TTC549 (cell line): ENCODE results near the gene ACVR1C.

ENCODE experiments used
- FAIRE-seq: peaks from 2 replicates; lab custom pipeline; 2012; peaks lifted over from hg19 to GRCh38; lab: Jason Lieb, UNC

Gene ACVR1C

GRCh38 chr2:157628477-157629415, at the start of gene ACVR1C:
Gene ACVR1C, minus strand, starts transcription at chr2:157628864. Its CDS starts 220 bp downstream, at chr2:157628644.
- no peak for FAIRE-seq

DNA sequence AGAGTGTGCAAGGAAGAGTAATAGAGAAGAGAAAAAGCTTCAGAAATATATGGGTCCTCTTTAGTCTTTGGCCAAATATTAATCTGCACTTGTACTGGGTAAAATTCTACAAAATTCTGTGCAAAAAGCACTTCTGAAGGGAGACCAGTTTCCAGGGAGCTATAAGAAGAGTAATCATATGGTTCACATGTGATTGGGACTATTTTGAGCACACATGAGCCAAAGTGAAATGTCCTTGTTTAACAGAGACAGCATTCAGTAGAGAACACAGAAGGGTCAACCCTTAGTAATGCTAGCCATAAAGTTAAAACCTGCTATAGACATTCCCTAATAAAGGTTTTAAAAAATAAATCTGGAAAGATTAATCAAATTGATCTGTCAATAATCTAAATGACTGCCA, 49.3 kb upstream of the ACVR1C start:
- FAIRE-seq = no peak

GRCh38 chr2:157672129-157672528, 43.5 kb upstream of the ACVR1C start:
- no peak for FAIRE-seq

DNA sequence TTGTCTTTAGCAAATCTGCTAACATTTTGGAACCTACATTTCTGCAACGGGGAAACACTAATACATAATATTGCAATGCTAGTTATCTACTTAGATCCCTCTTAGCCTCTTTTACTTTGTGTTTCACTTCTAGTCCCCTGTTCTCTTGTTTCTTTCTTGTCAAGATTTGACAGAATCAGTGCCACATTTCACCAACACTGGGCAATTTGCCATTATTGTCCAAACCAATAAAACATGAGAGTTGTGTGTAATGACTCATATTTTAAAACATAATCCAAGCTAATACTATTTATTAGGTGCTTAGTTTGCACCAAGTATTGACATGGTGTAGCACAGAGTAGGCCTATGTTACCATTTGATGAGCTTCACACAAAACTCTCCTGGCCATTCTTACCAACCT, 33.7 kb upstream of the ACVR1C start:
- no peak for FAIRE-seq

DNA sequence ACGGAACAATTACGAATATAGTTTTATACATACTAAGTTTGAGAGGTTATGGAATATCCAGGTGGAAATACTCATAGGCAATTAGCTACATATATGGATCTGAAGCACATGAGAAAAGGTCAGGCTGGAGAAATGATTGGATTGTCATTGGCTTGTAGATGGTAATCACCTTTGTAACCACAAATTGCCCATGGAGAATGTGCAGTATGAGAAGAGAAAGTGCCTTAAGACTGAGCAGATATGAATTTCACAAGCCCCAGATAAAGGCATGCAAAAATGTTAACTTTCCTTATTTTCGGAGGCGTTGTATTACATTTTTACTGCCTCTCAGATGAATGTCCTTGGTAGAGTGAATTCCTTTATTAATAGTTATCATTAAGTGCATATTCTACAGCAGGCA, 33.1 kb upstream of the ACVR1C start:
- FAIRE-seq = no peak

DNA sequence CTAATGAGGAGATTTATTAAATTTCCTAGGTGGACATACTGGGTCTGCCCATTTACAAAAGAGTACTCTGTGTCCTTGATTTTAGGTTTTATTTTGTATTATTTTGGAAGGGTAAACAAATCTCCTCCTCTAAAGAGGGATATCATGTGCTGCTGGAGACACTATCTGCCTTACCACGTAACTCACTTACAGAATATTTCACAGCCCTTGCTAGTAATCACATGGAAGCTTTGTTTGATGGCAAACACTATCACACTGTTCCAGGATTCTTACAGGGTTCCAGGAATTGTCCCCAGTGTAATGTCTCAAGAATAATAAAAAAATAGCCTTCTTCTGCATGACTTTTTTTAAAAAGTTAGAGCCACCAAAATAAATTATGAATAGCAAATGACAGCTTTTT, 29.2 kb upstream of the ACVR1C start:
- no peak for FAIRE-seq

DNA sequence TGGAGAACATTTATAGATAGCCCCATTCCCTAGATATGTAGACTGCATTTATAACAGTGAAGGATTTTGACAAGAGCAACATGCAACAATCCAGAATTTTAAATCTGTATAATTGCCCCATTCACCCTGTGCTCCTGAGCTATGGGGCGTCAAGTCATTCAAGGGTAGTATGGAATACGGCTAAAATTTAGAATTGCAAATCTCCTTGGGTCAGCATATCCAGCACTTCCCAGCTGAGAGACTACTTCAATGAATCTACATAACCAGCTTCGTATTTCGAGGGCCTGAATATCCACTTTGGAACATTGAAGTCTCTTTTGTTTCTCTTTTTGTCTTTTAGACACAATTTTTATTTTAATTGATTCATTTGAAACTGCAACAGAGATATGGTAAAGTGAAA, 28.4 kb upstream of the ACVR1C start:
- no peak for FAIRE-seq

GRCh38 chr2:157644776-157645175, 16.1 kb upstream of the ACVR1C start:
- no peak for FAIRE-seq

DNA sequence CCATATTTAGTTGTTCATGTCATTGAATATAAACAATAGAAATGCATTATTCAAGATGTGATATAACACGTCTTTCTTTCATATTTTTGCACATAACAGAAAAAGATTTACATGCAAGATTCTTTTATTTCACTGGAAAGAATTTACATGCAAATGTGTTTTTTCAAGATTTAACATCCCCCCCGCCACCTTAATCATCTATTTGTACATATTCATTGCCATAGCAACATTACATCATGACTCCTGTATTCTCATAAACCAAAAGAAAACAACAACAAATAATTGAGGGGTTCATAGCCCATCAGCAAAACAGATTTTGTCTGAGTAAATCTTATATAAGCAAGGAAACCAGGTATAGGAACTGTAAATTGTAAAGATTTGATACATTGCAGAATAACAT, 3.2 kb upstream of the ACVR1C start:
- no peak for FAIRE-seq

GRCh38 chr2:157627594-157628476, 829 bp downstream of the ACVR1C start:
- FAIRE-seq = no peak

DNA sequence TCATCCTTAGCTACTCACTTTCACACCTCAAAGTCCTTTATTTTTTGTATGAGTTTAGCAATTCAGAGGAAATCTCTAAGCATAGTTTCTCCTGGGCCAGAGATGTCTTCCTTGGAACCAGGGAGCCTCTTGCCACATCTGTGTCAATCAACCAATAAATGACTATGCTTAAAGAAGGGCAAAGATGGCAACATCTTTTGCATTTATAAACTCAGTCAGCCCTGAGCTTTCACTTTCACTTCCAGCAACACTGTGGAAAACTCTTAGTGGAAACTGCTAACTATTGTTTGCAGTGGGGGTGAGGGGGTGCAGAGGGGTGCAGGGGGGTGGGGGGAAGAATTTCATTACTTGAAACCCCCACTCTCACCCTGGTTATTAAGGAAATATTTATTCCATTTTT, 3.4 kb downstream of the ACVR1C start:
- no peak for FAIRE-seq

- FAIRE-seq = no peak
These were observed 7.7 kb downstream of the ACVR1C start for GRCh38 chr2:157620956-157621355.

- FAIRE-seq = no peak
These were observed 16.9 kb downstream of the ACVR1C start for GRCh38 chr2:157611726-157612125.

DNA sequence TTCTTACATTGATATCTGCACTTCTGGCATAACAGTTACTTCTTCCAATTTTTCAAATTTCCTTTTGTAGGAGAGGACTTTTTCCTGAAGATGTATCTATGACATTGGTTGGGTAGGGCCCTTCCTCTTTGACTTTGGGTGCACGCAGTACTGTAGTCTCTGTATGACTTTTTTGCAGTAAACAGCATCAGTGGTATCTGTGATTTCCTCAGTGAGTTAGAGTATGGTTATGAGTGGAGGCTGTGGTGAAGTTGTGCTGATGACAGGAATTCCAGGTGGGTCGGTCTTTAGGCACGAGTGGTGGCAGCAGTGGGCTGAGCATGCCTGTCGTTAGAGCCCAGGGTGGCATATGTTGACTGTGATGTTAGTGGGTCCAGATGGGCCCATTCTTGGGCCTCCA, 17.6 kb downstream of the ACVR1C start:
- no peak for FAIRE-seq

DNA sequence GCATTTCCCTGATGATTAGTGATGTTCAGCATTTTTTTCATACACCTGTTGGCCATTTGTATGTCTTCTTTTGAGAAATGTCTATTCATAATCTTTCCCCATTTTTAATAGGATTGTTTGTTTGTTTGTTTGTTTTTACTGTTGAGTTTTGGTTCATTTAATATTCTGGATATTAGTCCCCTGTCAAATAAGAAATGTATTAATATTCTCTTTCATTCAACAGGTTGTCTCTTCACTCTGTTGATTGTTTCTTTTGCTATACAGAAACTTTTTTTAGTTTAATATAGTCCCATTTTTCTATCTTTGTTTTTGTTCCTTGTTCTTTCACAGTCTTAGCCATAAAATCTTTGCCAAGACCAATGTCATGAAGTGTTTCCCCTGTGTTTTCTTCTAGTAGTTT, 22.1 kb downstream of the ACVR1C start:
- FAIRE-seq = no peak

DNA sequence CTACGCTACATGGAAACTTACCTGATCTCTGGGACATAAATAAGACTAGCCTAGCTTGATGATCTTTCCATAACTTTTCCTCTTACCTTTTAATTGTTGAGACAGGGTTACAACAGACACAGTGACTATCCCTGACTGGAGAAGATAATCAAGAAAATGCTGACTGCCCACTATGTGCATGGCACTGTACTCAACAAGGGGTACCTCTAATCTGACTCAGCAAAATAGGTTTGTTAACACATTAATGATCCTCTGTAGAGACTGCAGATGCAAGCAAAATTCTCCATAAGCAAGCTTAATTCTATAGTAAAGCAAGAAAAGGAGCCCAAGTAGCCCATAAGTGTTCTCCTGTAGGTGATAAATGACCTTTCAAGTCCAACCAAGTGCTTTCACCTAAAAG, 25.5 kb downstream of the ACVR1C start:
- FAIRE-seq = no peak

GRCh38 chr2:157601807-157602206, 26.9 kb downstream of the ACVR1C start:
- no peak for FAIRE-seq

- FAIRE-seq = no peak
These were observed 31.5 kb downstream of the ACVR1C start for GRCh38 chr2:157596992-157597681.

DNA sequence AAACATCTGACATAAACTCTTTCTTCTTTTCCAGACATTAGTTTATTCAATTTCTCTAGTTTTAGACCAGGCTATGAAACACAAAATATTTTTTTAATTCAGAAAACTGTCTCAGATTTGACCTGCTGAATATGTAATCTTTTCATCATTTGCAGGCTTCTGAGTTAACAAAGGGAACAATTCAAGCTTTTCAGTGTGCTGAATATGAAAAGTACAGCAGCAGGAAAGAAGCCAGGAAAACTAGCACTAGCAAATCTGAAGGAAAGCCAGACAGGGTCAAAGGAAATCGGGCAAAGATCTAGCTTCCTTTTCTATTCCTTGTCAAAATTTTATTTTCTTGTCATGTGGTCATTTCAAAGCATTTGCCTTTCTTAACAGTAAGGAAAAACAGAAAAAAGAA, 35.3 kb downstream of the ACVR1C start:
- no peak for FAIRE-seq

DNA sequence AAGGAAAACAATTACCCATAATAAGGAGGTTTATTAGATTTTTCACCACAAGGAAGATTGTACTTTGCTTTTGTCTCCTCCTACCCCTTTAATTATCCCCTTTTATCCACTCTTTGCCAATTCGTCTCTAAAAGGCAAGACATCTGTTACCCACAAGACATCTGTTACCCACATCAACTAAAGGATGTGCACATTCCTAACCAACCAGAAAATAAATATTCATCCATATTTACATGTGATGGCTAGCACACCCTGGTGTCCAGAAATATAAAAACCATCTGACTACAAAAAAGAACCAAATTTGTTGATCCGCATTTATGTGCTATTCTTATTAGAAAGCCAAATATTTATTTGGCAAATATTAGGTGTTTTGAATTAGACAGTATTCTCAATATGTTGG, 35.7 kb downstream of the ACVR1C start:
- no peak for FAIRE-seq

GRCh38 chr2:157592374-157592773, 36.3 kb downstream of the ACVR1C start:
- FAIRE-seq = no peak

- FAIRE-seq = no peak
These were observed 41.1 kb downstream of the ACVR1C start for GRCh38 chr2:157587576-157587975.

DNA sequence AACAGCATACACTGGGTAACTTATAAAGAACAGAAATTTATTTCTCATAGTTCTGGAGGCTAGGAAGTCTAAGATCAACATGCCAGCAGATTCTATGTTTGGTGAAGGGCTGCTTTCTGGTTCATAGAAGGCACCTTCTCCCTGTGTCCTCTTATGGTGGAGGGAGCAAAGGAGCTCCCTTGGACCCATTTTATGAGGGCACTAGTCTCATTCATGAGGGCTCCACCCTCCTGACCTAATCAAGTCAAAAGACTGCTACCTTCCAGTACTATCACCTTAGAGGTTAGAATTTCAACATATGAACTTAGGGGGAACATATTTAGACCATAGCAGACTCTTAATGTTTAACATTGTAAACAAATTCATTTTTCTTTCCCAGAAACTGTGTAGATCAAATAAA, 54.5 kb downstream of the ACVR1C start:
- no peak for FAIRE-seq
